ENCODE data around the gene CCL5.
A peak's percentile ranks its signal among the peaks of the same experiment; 100 is the strongest.

Gene CCL5

DNA sequence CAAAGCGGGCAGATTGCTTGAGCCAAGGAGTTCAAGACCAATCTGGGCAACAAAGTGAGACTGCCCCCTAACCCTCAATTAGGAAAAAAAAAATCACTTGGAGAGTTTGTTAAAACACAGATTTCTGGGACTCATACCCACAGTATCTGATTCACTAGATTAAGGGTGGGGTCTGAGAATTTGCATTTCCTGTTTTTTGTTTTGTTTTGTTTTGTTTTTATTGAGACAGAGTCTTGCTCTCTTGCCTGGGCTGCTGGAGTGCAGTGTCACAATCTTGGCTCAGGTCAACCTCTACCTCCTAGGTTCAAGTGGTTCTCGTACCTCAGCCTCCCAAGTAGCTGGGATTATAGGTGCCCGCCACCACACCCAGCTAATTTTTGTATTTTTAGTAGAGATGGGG, 12.6 kb downstream of the CCL5 start:
- DNase-seq = no peak

DNA sequence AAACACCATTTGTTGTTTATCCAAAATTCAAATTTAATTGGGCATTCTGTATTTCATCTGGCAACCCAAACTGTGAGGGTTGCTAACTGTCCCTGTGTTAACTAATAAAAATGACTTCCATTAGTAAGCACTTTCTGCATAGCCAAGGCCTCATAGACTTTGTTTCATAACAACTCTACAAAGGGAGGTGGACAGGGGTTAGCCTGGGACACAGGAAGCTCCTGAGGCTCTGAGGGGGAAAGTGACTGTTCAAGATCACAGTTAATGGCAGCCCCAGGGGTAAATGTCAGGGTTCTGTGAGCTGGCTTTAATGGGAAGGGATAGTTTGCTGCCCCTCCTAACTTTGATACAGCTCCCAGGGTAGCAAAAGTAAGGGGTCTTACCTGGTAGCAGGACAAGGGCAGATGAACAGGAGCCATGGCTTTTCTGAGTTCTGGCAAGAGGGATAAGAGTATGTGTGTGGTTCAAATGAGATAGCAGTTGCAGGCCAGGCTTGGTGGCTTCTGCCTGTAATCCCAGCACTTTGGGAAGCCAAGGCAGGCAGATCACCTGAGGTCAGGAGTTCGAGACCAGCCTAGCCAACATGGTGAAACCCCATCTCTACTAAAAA, 13.7 kb downstream of the CCL5 start:
- no peak for DNase-seq

DNA sequence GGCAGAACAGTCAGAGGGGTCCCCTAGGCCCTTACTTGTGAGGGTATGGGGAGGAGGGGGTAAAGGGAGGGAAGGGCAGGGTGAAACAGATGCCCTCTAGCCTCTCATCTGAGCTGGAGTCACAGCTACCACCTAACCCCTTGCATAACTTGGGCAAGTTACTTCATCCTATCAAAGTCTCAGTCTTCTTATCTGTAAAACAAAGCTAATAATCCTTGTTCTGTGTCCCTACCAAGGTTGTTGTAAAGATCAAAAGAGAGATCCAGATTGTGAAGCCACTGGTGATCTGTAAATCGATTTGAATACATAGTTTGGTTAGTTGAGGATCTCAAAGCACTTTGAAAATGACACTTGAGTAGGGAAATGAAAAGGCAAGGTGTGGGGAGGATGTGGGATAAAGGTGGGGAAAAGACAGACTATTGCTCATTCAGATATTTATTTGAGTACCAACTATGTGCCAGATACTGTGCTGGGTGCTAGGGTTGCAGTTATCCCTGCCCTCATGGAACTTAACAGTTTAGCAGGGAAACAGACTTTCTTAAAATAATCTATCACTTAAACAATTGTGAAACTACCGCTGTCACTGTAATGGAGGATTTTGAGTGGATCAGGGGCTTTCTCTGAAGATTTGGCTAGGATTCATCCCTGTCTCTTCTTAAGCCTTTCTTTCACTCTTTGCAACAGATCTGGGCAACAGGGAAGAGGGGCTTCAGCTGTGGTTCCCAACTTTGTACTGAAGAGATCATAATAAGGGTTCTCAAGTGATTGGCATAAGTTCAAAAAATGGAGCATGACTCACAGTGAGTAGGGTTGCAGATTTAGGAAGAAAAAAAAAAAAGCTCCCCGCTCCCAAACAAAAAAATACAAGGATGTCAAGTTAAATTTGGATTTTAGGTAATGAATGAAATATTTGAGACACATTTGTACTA, 14.5 kb downstream of the CCL5 start:
- DNase-seq = no peak

DNA sequence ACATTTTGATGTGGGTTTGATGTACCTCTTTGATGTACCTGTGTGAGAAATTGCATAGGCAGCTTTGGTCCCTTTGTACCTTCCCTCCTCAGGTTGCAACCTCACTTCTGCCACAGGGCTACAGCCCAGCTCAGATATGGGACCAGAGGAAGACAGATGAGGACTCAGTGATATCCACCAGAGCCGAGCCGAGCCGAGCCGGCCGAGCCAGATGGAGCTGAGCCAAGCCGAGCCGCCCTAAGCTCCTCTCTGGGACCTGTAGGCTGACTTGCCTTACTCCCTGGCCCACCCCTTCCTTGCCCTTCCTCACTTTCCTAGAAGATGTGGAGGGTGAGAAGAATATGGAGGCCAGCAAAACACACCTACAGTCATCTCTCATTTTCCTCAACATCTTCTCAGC, 15.3 kb downstream of the CCL5 start:
- no peak for DNase-seq

DNA sequence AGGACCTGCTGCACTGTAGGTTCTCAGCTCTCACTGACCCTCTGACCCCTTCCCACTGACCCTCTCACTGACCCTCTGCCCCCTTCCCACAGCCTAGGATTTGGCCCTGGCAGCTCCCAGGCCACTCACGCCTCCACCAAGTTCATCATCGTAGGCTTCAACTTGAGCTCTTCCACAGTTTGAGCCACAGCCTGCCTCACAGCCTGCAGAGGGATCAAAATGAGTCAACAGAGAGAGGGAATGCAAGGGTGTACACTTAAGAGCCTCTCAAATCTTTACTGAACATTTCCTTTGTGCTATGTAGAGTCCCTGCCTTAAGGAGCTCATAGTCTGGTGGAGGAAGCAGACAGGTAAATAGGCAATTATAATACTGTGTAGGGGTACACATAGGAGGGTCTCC, 23.6 kb downstream of the CCL5 start:
- DNase-seq = no peak

DNA sequence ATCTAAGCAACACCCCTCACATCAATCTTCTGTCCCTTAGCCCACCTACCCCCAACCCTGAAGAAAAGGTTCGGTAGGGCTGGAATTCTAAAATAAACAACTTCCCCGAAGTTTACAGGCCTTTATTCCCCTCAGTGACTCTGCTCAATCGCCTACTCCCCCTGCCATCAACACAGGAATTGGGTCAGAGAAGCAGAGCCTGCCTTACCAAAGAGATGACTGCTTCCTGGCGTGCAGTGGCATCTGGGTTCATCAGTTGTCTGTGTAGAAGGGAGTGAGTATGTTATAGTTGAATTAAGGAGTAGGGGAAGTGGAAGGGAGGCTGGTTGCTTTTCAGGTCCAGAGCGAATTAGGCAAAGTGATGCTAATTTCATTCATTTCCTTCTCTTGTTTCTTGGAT, 24.2 kb downstream of the CCL5 start:
- no peak for DNase-seq

DNA sequence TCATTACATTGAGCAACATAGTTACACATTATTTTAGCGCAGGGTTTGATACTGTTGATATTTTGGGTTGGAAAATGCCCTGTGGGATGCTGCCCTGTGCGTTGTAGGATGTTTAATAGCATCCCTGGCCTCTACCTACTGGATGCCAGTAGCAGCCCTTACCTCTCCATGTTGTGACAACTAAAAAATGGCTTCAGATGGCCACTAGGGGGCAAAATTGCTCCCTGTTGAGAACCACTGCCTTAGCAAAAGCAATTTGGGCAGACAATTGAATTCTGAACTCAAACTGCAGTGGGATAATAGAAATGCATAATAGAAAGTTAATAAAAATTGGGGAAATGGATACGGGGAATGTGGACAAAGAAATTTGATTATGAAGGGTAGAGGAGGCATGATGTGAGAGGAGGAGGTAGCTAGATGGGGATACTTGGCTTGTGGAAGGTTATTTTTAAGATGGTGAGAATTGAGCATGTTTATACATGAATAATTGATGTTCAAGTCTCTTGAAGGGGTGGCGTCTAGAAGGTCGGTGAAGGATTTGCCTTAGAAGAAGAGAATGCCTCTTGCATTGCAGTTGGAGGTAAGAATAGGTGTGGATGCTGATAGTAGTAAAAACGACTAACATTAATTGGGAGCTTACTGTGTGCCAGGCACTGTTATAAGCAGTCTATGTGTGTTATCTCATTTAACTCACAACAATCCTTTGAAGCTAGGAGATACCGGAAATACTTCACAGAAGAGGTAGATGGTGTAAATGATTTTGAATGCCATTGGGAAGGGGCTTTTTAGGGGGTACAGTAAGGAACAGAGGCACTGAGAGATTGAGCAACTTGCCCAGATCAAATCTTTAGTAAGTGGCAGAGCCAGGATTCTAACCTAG, 30.5 kb downstream of the CCL5 start:
- peak; percentile 74 for DNase-seq

DNA sequence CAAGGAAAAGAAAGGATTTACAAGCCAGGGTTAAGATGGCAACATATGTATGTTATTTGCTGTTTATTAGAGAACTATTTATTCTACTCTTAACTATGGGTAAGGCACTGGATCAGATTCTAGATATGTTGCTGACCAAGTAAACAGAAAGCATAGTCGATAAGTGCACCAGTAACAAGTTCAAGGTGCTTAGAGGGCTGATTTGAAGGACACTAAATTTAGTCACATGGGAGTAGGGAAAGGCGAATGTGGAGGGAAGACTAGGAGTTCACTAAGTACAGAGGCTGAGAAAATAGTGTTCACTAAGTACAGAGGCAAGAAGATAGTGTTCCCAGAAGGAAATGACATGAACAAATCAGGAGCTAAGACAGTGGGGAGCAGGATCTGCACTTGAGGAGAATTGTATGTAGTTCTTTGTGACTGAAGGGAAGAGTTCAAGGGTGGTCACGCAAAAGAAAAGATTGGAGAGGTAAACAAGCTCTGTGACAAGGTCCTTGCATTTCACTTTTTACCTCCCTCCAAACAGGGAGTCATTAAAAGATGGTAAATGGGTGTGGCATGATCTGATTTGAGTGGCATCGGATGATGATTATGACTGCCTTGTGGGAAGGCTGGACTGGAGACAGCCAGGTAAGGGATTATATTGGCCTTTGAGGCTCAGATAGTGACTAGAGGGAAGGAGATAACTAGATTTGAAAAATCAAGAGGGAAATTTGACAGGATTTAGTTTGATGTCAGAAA, 32.4 kb downstream of the CCL5 start:
- no peak for DNase-seq

DNA sequence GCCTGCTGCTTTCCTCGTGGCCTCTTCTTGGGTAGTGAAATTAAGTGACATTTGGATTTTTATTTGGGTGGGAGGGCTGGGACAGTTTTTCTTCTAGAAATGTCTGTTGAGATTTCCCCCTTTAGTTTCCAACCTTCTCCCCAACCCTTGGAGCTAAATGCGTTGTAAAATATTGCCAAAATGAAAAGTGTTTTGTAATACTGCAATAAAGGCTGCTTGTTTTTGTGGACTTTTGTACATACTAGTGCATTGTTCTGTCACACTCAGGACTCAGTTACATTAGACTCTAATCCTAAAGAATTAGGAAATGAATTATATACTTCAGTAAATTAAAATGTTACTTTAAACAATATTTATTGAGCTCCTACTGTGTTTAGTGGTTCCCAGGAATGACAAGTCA, 33.2 kb downstream of the CCL5 start:
- no peak for DNase-seq

DNA sequence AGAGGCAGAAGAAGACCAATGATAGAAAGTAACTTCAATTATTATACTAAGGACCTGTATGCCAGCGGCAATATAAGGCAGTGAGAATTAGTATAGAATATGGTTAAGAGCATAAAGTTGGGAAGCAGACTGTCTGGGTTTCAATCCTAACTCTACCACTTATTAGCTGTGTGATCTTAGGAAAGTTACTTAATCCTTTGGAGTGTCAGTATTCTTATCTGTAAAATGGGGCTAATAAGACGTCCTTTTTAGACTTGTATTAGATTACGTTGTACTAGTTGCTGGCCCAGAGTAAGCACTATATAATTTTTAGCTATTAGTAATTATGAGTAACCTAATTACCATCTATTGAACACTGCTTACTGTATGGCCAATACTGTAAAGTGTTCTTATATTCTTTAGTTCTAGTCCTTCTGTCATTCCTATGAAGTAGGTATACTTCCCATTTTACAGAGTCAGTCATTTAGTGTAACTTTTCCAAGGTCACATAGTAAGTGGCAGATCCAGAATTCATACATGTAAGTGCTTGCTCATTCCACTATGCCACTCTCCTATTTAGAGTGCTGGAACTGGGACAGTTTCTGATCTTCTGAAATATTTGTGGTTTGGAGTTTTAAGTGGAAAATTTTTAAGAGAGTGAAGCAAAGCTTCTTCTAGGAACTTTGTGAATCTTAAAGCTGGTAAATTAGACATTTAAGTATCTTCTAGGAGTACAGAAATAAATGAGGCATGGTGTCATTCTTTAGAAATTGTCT, 33.9 kb downstream of the CCL5 start:
- no peak for DNase-seq

DNA sequence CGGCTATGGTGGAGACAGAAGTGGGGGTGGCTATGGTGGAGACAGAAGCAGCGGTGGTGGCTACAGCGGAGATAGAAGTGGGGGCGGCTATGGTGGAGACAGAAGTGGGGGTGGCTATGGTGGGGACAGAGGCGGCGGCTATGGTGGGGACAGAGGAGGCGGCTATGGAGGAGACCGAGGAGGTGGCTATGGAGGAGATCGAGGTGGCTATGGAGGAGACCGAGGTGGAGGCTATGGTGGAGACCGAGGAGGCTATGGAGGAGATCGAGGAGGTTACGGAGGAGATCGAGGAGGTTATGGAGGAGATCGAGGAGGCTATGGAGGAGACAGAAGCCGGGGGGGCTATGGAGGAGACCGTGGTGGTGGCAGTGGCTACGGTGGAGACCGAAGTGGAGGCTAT, 35.6 kb downstream of the CCL5 start:
- no peak for DNase-seq

DNA sequence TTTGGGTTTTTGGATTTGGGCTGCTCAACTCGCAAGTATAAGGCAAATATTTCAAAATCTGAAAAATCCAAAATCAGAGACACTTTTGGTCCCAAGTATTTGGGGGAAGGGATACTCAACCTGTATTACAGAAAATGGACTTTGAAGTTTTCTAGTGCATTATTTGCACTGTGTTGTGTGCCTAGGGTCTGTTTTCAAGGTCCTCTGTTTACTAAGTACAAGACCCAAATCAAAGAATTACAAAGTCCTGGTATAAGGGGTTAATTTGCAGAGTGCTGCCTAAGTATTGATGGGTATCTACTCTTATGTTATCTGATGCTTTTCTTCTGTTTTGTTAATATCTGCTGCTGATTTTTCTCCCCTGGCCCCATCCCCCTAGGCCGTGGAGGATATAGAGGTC, 36.5 kb downstream of the CCL5 start:
- DNase-seq = no peak

DNA sequence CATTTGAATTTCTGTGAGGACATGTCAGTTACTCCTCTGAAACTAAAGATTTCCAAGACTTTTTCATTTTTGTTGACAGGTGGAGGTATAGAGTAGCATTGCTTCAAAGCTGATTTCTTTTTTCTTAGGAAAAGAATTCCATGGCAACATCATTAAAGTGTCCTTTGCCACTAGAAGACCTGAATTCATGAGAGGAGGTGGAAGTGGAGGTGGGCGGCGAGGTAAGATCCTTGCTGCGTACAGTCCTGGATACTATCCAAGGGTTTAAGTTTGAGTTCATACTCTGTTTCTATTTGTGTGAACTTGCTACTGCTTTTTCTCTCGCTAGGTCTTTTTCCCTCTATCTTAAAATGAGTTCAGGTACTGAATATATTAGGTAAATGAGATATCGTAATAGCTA, 37.9 kb downstream of the CCL5 start:
- DNase-seq = no peak

DNA sequence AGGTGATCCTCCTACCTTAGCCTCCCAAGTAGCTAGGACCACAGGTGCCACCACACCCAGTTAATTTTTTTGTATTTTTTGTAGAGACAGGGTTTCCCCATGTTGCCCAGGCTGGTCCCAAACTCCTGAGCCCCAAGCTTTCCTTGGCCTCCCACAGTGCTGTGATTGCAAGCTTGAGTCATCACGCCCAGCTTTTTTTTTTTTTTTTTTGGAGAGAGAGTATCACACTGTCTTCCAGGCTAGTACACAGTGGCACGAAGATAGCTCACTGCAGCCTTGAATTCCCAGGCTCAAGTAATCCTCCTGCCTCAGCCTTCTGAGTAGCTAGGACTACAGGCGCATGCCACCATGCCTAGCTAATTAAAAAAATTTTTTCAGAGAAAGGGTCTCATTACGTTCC, 38.7 kb downstream of the CCL5 start:
- no peak for DNase-seq

DNA sequence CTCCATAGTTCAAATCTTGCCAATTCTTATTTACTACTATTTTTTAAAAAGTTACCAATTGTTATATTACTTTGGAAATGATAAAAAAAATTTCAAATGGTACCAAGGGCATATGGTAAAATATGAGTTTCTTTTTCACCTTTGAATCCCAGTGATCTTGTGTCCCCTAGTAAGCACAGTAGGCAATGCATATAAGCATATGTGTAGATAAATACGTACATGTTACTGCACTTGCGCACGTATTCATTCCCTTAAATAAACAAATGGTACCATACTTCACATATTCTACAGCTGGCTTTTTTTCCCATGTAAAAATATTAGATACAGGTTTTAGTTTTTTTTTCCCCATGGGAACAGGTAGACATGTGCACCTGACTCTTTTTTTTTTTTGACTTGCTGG, 39.1 kb downstream of the CCL5 start:
- DNase-seq = no peak

DNA sequence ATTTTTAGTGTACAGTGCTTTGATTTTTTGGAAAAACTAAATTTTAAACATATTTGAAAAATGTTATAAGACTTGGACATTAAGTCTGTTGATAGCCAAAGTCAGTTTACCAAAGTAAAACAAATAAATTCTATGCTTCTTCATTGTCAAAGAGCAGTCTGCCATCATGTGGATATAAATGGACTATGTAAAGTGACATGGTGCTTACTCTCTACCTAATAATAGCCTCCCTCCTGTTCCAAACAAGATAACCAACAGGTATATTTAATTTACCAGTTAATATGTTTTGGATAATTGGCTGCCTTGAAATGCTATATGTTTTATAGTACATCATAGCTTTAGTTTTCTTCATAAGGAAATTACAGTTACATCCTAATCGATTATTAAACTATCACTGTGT, 55.0 kb downstream of the CCL5 start:
- no peak for DNase-seq
